Peyer's patch (tissue), 4 donors: ENCODE measurements around the gene EFNA4.
A peak's percentile ranks its signal among the peaks of the same experiment; 100 is the strongest.

Experiments
- CTCF ChIP-seq, 6 experiments: fragments of 450-650 bp in 4 of 6; fragments of 200-600 bp in 2 of 6; sonication (generic) in 1 of 6; IDR thresholded peaks; one replicate each; pipeline ENCODE4 v1.5.1; 2017 to 2019; ENCODE audit warnings: antibody characterized with exemption in 6 of 6, mild to moderate bottlenecking in 3 of 6, moderate library complexity in 1 of 6
- POLR2A ChIP-seq, 2 donors: fragments of 450-650 bp; IDR thresholded peaks; one replicate each; pipeline ENCODE4 v1.5.1; 2017; ENCODE audit warnings: antibody characterized with exemption in 2 of 2, mild to moderate bottlenecking in 2 of 2, moderate library complexity in 2 of 2

GRCh38 chr1:155093911-155094621, 30.5 kb downstream of the EFNA4 start:
- peak in 4 of 6 experiments; percentile 24 to 66 (median 58) for TF ChIP-seq CTCF (IDR thresholded peaks at IDR 0.05)
- TF ChIP-seq POLR2A (IDR thresholded peaks at IDR 0.05): no peak
